Gastrocnemius medialis (tissue), 4 donors: ENCODE results near the gene ECHDC3. TPM values are rescaled to one million over a fixed set of nuclear protein-coding genes. Genes with fewer than 3 reads are reported as not detected.

Experiments
- ATAC-seq, 2 donors: fragments of 150-250 bp; one replicate each; pipeline ENCODE4 v1.9.1; 2016
- DNase-seq, 2 donors: peaks; one replicate each; pipeline ENCODE4 v3.0.0-alpha.2; 2019
- H3K27ac ChIP-seq, 4 donors: fragments of 200-600 bp; sonication (generic); 1 replicate in 1 of 4; 2 replicates in 3 of 4; pipeline ENCODE4 v1.5.1; 2016 to 2018; ENCODE audit warnings: mild to moderate bottlenecking in 2 of 4, moderate library complexity in 1 of 4
- H3K27me3 ChIP-seq, 3 donors: fragments of 200-600 bp; sonication (generic) in 2 of 3; 1 replicate in 1 of 3; 2 replicates in 2 of 3; pipeline versions ENCODE4 v1.5.1 to v1.6.0; 2016 to 2019; ENCODE audit warnings: mild to moderate bottlenecking in 1 of 3, moderate library complexity in 1 of 3
- H3K36me3 ChIP-seq, 2 donors: fragments of 200-600 bp; sonication (generic) in 1 of 2; one replicate each; pipeline ENCODE4 v1.5.1; 2017 to 2018
- H3K4me1 ChIP-seq, 2 donors: fragments of 200-600 bp; sonication (generic) in 1 of 2; one replicate each; pipeline ENCODE4 v1.5.1; 2016 to 2017; ENCODE audit warnings: mild to moderate bottlenecking in 2 of 2
- H3K4me3 ChIP-seq, 4 donors: fragments of 200-600 bp; sonication (generic) in 3 of 4; 1 replicate in 1 of 4; 2 replicates in 3 of 4; pipeline ENCODE4 v1.5.1; 2016 to 2019; ENCODE audit warnings: mild to moderate bottlenecking in 2 of 4
- H3K9me3 ChIP-seq, 3 donors: fragments of 200-600 bp; sonication (generic) in 2 of 3; 1 replicate in 1 of 3; 2 replicates in 2 of 3; pipeline ENCODE4 v1.5.1; 2016 to 2019
- POLR2A ChIP-seq, 2 donors: fragments of 450-650 bp; IDR thresholded peaks; one replicate each; pipeline ENCODE4 v1.6.1; 2017; ENCODE audit warnings: antibody characterized with exemption in 2 of 2, mild to moderate bottlenecking in 2 of 2, moderate library complexity in 2 of 2
- in situ Hi-C, 4 donors: fragments of 200-750 bp; cut with MboI; loops; one replicate each; pipeline versions ENCODE4 v1.15.0 to v1.8.0; 2017; ENCODE audit warnings: low sequenced_read_pairs in 4 of 4
- intact Hi-C: fragments of 100-400 bp; cut with DNase I; formaldehyde crosslinking; loops from one replicate; pipeline ENCODE4 v1.15.1; 2023; ENCODE audit warnings: low total_unique reads
- total RNA-seq, 4 donors: library from RNA; depleted of rRNA; stranded (reverse); fragments of >200 nt; gene quantifications; one replicate each; pipeline versions ENCODE4 v1.1.0 to v1.2.3, GENCODE V29; 2016
- TF ChIP-seq, protein P1 (sequence below), 5 experiments: fragments of 450-650 bp in 3 of 5; fragments of 200-600 bp in 2 of 5; sonication (generic) in 2 of 5; IDR thresholded peaks in 4 of 5; conservative IDR thresholded peaks in 1 of 5; 1 replicate in 4 of 5; 2 replicates in 1 of 5; pipeline ENCODE4 v1.5.1; 2016 to 2019; ENCODE audit warnings: antibody characterized with exemption in 5 of 5, mild to moderate bottlenecking in 3 of 5, moderate library complexity in 3 of 5

ECHDC3 gene
- total RNA-seq, 4 donors from 2014 or later = 465 to 605 (median 490) TPM

GRCh38 chr10:11763501-11763861 is 21.3 kb downstream of the ECHDC3 start:
- ATAC-seq = no peak
- intact Hi-C loops (no loop called here), in situ Hi-C loops (no loop called here)
- TF ChIP-seq, protein P1, sequence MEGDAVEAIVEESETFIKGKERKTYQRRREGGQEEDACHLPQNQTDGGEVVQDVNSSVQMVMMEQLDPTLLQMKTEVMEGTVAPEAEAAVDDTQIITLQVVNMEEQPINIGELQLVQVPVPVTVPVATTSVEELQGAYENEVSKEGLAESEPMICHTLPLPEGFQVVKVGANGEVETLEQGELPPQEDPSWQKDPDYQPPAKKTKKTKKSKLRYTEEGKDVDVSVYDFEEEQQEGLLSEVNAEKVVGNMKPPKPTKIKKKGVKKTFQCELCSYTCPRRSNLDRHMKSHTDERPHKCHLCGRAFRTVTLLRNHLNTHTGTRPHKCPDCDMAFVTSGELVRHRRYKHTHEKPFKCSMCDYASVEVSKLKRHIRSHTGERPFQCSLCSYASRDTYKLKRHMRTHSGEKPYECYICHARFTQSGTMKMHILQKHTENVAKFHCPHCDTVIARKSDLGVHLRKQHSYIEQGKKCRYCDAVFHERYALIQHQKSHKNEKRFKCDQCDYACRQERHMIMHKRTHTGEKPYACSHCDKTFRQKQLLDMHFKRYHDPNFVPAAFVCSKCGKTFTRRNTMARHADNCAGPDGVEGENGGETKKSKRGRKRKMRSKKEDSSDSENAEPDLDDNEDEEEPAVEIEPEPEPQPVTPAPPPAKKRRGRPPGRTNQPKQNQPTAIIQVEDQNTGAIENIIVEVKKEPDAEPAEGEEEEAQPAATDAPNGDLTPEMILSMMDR (IDR thresholded peaks at IDR 0.05 in 4 of 5, conservative IDR thresholded peaks at IDR 0.05 in 1 of 5) = no peak
- Histone ChIP-seq H3K36me3 (peaks cover 0 to 50% of the 10 kb centered on the region in 2 donors), H3K4me1 (peaks cover 4 to 9% of the 10 kb centered on the region in 2 donors), H3K27me3 (no peaks in the 10 kb centered on the region), H3K4me3 (no peak overlapping the region), H3K9me3 (no peaks in the 10 kb centered on the region), H3K27ac (no peak overlapping the region)
- DNase-seq = no peak

DNA sequence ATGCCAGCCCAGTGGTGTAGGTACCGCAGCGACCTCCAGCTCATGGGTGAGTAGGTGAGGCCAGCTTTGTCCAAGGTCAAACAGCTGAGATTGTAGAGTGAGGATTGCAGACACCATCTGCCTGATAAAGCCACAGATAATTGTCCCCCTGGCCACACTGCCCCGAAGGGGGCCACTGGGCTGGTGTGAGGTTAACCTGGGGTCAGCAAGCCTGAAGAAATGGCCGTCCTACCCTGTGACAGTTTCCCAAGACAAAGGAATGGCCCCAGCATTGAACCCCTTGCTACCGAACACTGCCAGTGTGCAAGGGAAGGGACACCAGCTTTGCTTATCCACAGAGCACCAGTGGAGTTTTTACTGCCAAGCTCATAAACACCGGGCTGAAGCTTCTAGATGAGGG is 23.0 kb downstream of the ECHDC3 start:
- DNase-seq = no peak
- peaks cover 0 to 48% of the 10 kb centered on the region in 2 donors for H3K36me3 ChIP-seq
- no peak overlapping the region for H3K27ac ChIP-seq
- intact Hi-C loops (no loop called here), in situ Hi-C loops (no loop called here)
- ATAC-seq = no peak
- H3K9me3 ChIP-seq = no peaks in the 10 kb centered on the region
- H3K4me1 ChIP-seq = peaks cover 3 to 7% of the 10 kb centered on the region in 2 donors
- TF ChIP-seq, protein P1 (IDR thresholded peaks at IDR 0.05 in 4 of 5, conservative IDR thresholded peaks at IDR 0.05 in 1 of 5) = no peak
- no peak for TF ChIP-seq POLR2A (IDR thresholded peaks at IDR 0.05)
- no peak overlapping the region for H3K4me3 ChIP-seq
- H3K27me3 ChIP-seq = no peaks in the 10 kb centered on the region

DNA sequence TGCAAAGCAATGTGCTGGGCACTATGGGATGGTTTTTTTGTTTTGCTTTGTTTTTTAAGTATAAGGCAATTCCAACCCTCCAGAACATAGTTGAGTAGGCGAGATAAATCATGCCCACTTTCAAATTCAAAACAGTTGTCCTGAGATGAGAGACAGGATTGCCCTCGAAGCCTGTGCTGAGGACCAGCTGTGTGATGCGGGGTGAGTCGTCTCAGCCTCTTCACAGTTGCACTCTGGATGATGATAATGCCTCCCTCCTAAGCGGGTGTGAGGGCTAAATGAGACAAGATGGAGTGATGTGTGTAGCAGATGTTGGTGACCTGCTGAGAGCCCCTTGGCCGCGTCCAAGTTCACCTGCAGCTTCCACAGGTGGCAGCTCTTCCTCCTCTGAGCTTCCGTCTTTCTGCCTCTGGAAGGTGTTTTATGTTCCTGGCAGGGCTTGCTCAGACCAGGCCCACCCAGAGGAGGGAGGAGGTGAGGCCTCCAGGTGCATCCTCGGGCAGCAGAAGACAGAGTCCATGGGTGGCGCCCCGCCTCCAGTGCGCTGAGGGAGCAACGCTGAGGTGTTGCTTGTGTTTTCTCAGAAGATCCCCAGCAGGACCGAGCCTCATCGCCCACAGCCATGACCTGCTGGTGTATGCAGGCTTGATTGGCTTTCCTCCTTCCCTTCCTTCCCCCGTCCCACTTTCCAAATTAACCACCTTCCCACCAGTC is 30.6 kb downstream of the ECHDC3 start:
- Histone ChIP-seq H3K4me1 (no peaks in the 10 kb centered on the region), H3K36me3 (no peaks in the 10 kb centered on the region), H3K9me3 (no peaks in the 10 kb centered on the region), H3K27ac (no peak overlapping the region), H3K27me3 (no peaks in the 10 kb centered on the region), H3K4me3 (no peak overlapping the region)
- DNase-seq (no peak), ATAC-seq (no peak)
- intact Hi-C loops (no loop called here), in situ Hi-C loops (no loop called here)
- TF ChIP-seq POLR2A (IDR thresholded peaks at IDR 0.05) = no peak
- TF ChIP-seq, protein P1 (IDR thresholded peaks at IDR 0.05 in 4 of 5, conservative IDR thresholded peaks at IDR 0.05 in 1 of 5) = no peak

DNA sequence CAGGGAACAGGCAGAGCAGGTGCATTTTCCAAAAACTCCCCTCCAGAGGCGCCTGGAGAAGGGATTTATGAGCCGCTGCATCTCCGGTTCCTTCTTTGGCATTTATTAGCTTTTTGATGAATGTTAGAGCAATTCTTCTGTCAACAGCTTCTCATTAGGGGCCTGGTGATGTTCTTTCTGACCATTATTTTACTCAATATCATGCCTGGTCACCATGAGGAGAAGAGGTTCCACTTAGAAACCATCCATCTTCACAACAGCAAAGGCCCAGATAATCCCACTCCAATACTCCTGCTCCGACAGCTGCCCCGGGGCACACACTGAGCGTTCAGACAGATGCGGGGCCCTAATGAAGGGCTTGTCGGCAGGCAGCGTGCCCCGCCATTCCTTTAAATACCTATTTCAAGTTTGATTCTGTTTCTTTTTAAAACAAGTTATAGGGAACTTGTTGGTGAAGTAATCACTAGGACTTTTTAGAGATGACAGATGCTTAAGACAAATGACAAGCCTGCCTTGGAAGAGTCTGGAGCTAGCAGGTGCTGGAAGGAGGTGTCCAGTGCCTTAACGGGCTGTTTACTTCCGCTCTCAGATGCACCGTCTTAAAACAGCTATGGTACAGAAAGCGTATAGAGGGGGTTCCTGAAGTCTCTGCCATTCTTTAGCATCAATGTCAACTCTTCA is 31.7 kb downstream of the ECHDC3 start:
- DNase-seq (no peak), ATAC-seq (no peak)
- Histone ChIP-seq H3K27me3 (no peaks in the 10 kb centered on the region), H3K4me3 (no peak overlapping the region), H3K4me1 (no peaks in the 10 kb centered on the region), H3K9me3 (no peaks in the 10 kb centered on the region), H3K27ac (no peak overlapping the region), H3K36me3 (no peaks in the 10 kb centered on the region)
- in situ Hi-C loops = no loop called here
- no peak for TF ChIP-seq POLR2A (IDR thresholded peaks at IDR 0.05)
- TF ChIP-seq, protein P1 (IDR thresholded peaks at IDR 0.05 in 4 of 5, conservative IDR thresholded peaks at IDR 0.05 in 1 of 5) = no peak
- intact Hi-C loops = no loop called here
